HEK293 (cell line): ENCODE data around the gene SRP9.

ENCODE experiments used
- CTCF ChIP-seq: fragments of 450-650 bp; formaldehyde crosslinking; IDR thresholded peaks from 2 replicates; pipeline ENCODE4 v1.5.1; 2016; ENCODE audit warnings: missing biosample characterization, missing genetic modification characterization
- HIC1 ChIP-seq: fragments of 450-650 bp; formaldehyde crosslinking; IDR thresholded peaks from 2 replicates; pipeline ENCODE4 v1.5.1; 2016; ENCODE audit warnings: missing biosample characterization, missing genetic modification characterization
- REST ChIP-seq: fragments of 450-650 bp; formaldehyde crosslinking; IDR thresholded peaks from 2 replicates; pipeline ENCODE4 v1.5.1; 2016; ENCODE audit warnings: missing biosample characterization, missing genetic modification characterization
- SCRT2 ChIP-seq: fragments of 450-650 bp; formaldehyde crosslinking; IDR thresholded peaks from 2 replicates; pipeline ENCODE4 v1.5.1; 2016; ENCODE audit warnings: missing biosample characterization, missing genetic modification characterization
- ZBTB1 ChIP-seq: fragments of 450-650 bp; formaldehyde crosslinking; IDR thresholded peaks from 2 replicates; pipeline ENCODE4 v1.5.1; 2016; ENCODE audit warnings: missing biosample characterization, missing genetic modification characterization
- ZBTB11 ChIP-seq: fragments of 450-650 bp; formaldehyde crosslinking; conservative IDR thresholded peaks from 2 replicates; pipeline ENCODE4 v1.5.1; 2016; ENCODE audit warnings: low read depth, missing biosample characterization, missing genetic modification characterization
- ZBTB7A ChIP-seq: fragments of 450-650 bp; formaldehyde crosslinking; IDR thresholded peaks from 2 replicates; pipeline ENCODE4 v1.5.1; 2016; ENCODE audit warnings: low read depth, missing biosample characterization, missing genetic modification characterization
- ZBTB8A ChIP-seq: fragments of 450-650 bp; formaldehyde crosslinking; IDR thresholded peaks from 2 replicates; pipeline ENCODE4 v1.5.1; 2016; ENCODE audit warnings: missing biosample characterization, missing genetic modification characterization
- ZFP69B ChIP-seq: fragments of 450-650 bp; formaldehyde crosslinking; IDR thresholded peaks from 2 replicates; pipeline ENCODE4 v1.5.1; 2016; ENCODE audit warnings: missing biosample characterization, missing genetic modification characterization
- ZIC2 ChIP-seq: fragments of 450-650 bp; formaldehyde crosslinking; IDR thresholded peaks from 2 replicates; pipeline ENCODE4 v1.5.1; 2016; ENCODE audit warnings: missing biosample characterization, missing genetic modification characterization
- ZNF121 ChIP-seq: fragments of 450-650 bp; formaldehyde crosslinking; IDR thresholded peaks from 2 replicates; pipeline ENCODE4 v1.5.1; 2016; ENCODE audit warnings: missing biosample characterization, missing genetic modification characterization
- ZNF133 ChIP-seq: fragments of 450-650 bp; formaldehyde crosslinking; IDR thresholded peaks from 2 replicates; pipeline ENCODE4 v1.5.1; 2016; ENCODE audit warnings: missing biosample characterization, missing genetic modification characterization
- ZNF202 ChIP-seq: fragments of 450-650 bp; formaldehyde crosslinking; IDR thresholded peaks from 2 replicates; pipeline ENCODE4 v1.5.1; 2016; ENCODE audit warnings: missing biosample characterization, missing genetic modification characterization, borderline replicate concordance
- ZNF221 ChIP-seq: fragments of 450-650 bp; formaldehyde crosslinking; IDR thresholded peaks from 2 replicates; pipeline ENCODE4 v1.5.1; 2017; ENCODE audit warnings: missing biosample characterization, missing genetic modification characterization, borderline replicate concordance
- ZNF280C ChIP-seq: fragments of 450-650 bp; formaldehyde crosslinking; IDR thresholded peaks from 2 replicates; pipeline ENCODE4 v1.5.1; 2016; ENCODE audit warnings: missing biosample characterization, missing genetic modification characterization
- ZNF302 ChIP-seq: fragments of 450-650 bp; formaldehyde crosslinking; IDR thresholded peaks from 2 replicates; pipeline ENCODE4 v1.5.1; 2016; ENCODE audit warnings: missing biosample characterization, missing genetic modification characterization, low read depth
- ZNF404 ChIP-seq: fragments of 450-650 bp; formaldehyde crosslinking; IDR thresholded peaks from 2 replicates; pipeline ENCODE4 v1.5.1; 2017; ENCODE audit warnings: missing biosample characterization, missing genetic modification characterization
- ZNF521 ChIP-seq: fragments of 450-650 bp; formaldehyde crosslinking; IDR thresholded peaks from 2 replicates; pipeline ENCODE4 v1.5.1; 2017; ENCODE audit warnings: missing biosample characterization, mild to moderate bottlenecking, missing genetic modification characterization
- ZNF624 ChIP-seq: fragments of 450-650 bp; formaldehyde crosslinking; IDR thresholded peaks from 2 replicates; pipeline ENCODE4 v1.5.1; 2017; ENCODE audit warnings: missing biosample characterization, missing genetic modification characterization
- ZNF626 ChIP-seq: fragments of 450-650 bp; sonication (Bioruptor Pico); formaldehyde crosslinking; IDR thresholded peaks from 2 replicates; pipeline ENCODE4 v1.5.1; 2018; ENCODE audit warnings: missing biosample characterization, missing genetic modification characterization, inconsistent platforms
- ZNF660 ChIP-seq: fragments of 450-650 bp; IDR thresholded peaks from 2 replicates; pipeline ENCODE4 v1.5.1; 2018; ENCODE audit warnings: missing biosample characterization, mild to moderate bottlenecking, missing genetic modification characterization
- ZNF670 ChIP-seq: fragments of 450-650 bp; formaldehyde crosslinking; IDR thresholded peaks from 2 replicates; pipeline ENCODE4 v1.5.1; 2016; ENCODE audit warnings: missing biosample characterization, missing genetic modification characterization, low read depth
- ZNF692 ChIP-seq: fragments of 450-650 bp; formaldehyde crosslinking; IDR thresholded peaks from 2 replicates; pipeline ENCODE4 v1.5.1; 2016; ENCODE audit warnings: missing biosample characterization, missing genetic modification characterization
- ZNF837 ChIP-seq: fragments of 450-650 bp; formaldehyde crosslinking; IDR thresholded peaks from 2 replicates; pipeline ENCODE4 v1.5.1; 2016; ENCODE audit warnings: missing biosample characterization, missing genetic modification characterization
- ZSCAN4 ChIP-seq: fragments of 450-650 bp; formaldehyde crosslinking; IDR thresholded peaks from 2 replicates; pipeline ENCODE4 v1.5.1; 2017; ENCODE audit warnings: missing biosample characterization, missing genetic modification characterization

The SRP9 gene

GRCh38 chr1:225772323-225772768 lies 5.3 kb upstream of the SRP9 start (continued):
- TF ChIP-seq ZIC2 (tag by site-specific recombination) (no peak), ZBTB1 (tag by site-specific recombination) (no peak), ZNF404 (tag by site-specific recombination) (no peak), ZFP69B (peak; percentile 62; the same call in 1 of the 2 replicates), ZBTB7A (no peak), ZBTB8A (tag by site-specific recombination) (peak; percentile 88), HIC1 (tag by site-specific recombination) (no peak), SCRT2 (peak; percentile 33), ZNF660 (peak; percentile 97), ZNF133 (tag by site-specific recombination) (no peak), ZBTB11 (tag by site-specific recombination) (no peak), ZNF302 (tag by site-specific recombination) (no peak), REST (tag by site-specific recombination) (0 out of 2 replicates have a peak, but pooled peaks have one; percentile 16), ZNF280C (tag by site-specific recombination) (no peak), ZNF692 (tag by site-specific recombination) (peak; percentile 78), ZNF670 (tag by site-specific recombination) (no peak), ZSCAN4 (tag by site-specific recombination) (no peak), ZNF626 (tag by site-specific recombination) (no peak), ZNF837 (tag by site-specific recombination) (no peak), ZNF121 (tag by site-specific recombination) (no peak), ZNF521 (tag by site-specific recombination) (no peak), ZNF202 (tag by site-specific recombination) (no peak), ZNF221 (tag by site-specific recombination) (peak; percentile 69; the same call in 1 of the 2 replicates), CTCF (tag by site-specific recombination) (peak; percentile 97), ZNF624 (tag by site-specific recombination) (no peak)
